HG03045 (cell line): ENCODE measurements around the gene TTC33.

Experiments used
- ATAC-seq: cut with Tn5 transposase; IDR thresholded peaks from one replicate; pipeline ENCODE4 v1.9.1; 2021; ENCODE audit warnings: mild to moderate bottlenecking, moderate library complexity; ENCODE audit not compliant: unreplicated experiment

TTC33 gene

DNA sequence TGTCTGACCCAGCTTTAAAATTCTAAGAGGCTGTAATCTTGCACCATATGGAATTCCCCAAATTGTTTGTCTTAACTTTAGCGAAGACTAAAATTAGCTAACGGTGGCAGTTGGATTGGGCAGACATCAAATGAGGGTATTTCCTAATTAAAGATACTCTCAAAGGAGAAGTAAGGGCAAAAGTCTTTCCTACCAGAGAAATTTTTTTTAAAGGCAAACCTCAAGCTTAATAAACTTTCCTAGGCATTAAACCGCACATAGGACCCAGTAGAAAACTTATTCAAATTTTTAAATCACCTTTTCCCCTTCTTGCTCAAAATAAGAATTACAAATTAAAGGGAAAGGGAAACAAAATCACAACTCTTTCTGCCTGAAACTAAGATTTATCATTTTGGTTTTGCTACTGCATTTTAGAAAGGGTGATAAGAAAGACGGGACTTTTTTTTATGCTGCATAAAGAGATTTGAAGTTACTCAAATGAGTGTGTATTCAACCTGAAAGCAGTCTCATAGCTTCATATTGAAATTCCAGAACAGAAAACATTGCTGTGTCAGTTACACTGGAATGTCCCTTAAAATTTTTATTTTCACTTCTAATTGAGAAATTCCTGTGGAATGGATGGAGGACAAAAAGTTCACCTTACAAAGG is 265.2 kb downstream of the TTC33 start:
- ATAC-seq = peak; percentile 38

DNA sequence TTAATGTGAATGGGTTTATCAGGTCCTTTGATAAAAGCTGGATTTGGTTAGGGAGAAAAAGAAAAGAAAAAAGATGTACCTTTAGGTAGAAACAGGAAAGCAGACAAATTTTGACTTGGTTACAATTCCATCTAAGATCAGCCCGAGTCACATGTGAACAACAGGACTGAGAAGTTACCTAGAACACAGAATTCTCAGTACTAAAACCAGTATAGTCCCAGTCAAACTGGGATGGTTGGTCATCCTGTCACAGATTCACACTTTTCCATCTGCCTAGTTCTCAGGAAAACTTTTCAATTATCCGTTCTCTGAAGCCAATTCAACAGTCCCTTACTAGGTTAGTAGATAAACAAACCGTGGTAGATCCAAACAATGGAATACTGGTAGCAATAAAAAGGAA is 266.3 kb downstream of the TTC33 start:
- ATAC-seq = no peak

DNA sequence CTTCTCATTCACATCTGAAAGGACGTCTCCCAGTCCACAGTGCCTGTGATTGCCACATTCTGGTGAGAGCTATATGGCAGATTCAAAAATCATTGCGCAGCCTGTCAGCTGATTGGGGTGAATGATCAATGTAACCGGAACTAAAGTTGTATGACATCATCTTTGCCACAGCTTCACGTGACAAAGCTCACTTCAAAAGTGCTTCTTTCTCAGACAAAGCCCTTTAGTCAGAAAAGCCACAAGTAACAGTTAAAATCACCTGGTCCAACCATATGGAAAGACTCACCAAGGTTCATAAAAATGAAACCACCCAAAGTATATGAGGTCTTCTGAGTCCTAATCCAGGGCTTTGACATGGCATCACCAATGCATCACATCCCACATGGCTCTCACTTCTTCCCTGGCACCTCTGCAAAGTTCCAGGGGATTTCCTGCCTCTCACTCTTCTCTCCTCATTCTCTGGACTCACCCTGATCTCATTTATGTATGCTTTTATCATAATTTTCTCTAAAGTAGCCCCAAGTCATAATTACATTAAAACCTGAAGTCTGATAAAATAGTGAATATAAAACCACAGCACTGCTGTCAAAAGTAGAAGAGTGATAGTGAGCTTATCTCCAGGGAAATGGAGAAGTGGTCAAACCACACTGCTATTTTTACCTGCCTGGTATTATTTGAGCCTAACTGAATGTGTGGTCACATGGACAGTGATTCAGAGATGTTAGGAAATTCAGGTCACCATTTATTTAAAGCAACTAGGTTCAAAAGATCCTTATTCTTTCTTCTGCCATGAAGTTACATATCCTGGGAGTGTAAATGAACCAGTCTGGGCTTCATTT is 269.1 kb downstream of the TTC33 start:
- peak; percentile 50 for ATAC-seq

DNA sequence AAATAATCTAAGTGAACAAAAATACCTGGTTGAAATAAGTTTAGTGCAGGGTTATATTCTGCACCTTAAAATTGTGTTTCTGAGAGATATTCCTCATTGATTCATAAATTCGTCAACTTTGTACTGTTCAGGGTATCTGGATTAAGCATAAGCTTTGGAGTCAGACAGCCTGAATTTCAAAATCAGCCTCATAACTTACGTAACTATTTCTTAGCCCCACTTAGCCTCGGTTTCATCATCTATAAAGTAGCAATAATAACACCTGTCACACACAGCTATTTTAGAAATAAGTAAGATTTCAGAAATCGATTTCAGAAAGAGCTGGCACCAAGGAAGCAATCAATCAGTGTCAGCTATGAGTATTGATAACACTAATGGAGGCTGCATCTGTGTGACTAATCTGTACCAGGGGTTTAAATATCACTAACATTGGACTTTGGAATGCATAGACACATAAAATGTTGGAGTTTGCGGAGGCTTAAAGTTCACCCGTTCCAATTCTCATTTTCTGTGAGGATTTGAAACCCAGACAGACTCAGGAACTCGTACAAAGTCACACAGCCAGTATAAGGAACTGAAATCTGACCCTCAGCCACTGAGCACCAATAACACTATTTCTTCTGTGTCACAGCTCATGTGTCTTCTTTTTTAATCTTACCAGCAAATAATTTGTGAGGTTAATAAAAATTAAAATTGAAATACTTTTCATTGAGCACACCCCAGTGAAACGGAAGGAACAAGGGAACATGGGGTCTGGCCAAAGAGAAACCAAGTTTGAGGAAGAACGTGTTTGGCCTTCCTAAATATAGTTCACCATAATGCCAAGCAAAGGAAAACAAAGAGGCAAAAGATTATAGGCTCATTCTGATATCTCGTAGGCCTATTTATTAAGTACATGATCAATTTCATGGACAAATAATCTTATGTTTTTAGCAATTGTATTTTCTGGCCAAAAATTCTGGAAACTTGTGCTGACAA is 270.5 kb downstream of the TTC33 start:
- peak; percentile 52 for ATAC-seq

DNA sequence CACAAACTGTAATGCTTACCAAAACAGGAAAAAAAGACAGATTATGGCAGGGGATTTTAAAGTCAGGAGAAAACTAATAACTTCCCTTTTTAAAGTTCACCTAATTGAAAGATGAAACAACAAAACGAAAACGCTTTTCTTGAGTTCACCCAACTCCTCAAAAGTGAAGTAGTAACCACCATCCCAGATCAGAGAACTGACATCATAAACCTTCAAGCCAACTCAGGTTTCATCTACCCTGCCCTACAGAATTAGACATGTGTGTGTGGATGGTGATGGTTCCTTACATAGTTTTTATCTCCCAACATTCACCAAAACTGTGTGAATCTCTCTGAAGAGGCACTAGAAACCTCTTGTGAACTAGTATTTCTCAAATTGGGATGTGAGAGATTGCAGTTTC is 271.3 kb downstream of the TTC33 start:
- peak; percentile 42 for ATAC-seq

DNA sequence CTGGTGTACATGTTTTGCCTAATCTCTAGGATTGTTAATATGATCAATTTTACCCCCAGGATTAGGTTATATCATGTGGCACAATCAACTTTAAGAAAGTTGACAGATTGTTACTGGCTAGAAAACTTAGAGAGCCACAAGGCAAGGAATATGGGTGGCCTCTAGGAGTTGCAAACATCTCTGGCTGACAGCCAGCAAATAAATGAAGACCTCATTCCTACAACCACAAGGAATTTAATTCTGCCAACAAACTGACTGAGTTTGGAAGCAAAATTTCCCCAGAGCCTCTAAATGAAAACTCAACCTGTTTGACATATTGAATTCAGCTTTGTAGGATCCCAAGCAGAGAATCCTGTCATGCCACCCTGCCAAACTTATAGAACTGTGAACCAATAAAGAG is 272.4 kb downstream of the TTC33 start:
- no peak for ATAC-seq

DNA sequence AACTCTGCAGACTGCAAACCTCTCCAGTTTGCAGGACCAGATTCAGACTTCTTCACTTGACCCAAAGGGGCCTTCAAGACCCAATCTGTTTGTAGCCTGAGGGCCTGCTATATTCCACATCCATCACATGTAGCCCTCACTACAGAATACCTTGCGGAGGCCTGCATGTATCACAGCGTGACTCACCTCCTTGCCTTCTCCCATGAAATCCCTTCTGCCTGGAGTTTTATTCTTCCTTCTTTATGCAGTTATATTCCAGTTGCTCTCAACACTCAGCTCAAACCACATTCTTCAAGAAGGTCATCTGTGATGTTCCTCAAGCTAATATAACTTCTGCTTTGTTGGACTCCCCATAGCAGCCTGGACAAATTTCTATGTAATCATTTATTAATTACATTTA is 274.5 kb downstream of the TTC33 start:
- ATAC-seq = no peak

DNA sequence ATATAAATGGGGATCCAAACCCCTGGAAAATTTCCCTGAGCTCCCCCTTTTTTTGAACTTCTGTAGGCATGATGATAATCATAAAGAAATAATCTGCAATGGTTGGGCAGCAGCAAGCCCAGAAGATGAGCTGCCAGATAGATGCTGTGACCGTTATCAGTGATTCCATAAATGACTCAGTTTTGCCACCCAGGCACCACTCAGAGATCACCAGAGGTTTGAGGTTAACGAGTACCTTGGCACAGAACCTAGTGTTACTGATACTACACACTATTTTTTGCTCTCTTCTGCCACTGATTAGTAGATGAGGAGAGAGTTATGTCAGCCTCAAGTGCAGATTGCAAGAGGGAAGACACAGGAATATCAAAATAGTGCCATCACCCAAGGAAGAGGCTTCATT is 275.4 kb downstream of the TTC33 start:
- ATAC-seq = no peak

DNA sequence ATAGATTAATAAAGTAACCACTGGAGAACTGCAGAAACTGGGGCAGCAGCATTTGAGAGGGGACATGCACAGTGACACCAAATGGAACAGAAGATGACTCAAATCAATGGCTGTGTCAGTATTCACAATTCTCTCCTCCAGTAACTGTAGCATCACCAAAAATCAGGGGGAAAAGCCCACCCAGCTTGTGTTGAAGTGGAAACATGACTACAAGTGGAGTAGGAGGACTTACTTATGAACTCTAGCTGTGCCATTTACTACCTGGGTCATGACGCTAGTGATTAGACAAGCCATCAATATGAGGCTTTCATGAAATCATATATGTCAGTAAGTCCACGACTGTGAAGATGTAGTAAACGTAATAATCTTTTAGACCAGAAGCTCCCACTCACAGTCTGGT is 275.8 kb downstream of the TTC33 start:
- ATAC-seq = no peak

DNA sequence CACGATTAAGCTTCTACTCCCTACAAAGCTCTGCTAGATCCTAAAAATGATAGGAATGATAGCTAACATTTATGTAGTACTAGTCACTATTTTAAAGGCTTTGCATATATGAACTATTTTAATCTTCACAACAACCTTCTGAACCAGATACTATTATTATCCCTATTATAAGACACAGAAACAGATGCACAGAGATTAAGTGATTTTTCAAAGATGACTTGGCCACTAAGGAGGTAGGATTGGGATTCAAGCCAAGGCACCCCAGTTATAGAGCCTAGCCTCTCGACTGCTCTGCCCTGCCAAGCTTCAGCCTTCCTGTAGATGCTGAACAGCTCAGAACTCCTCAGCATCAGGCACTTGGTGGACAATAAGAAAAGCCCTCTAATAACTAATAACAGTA is 277.0 kb downstream of the TTC33 start:
- ATAC-seq = no peak

DNA sequence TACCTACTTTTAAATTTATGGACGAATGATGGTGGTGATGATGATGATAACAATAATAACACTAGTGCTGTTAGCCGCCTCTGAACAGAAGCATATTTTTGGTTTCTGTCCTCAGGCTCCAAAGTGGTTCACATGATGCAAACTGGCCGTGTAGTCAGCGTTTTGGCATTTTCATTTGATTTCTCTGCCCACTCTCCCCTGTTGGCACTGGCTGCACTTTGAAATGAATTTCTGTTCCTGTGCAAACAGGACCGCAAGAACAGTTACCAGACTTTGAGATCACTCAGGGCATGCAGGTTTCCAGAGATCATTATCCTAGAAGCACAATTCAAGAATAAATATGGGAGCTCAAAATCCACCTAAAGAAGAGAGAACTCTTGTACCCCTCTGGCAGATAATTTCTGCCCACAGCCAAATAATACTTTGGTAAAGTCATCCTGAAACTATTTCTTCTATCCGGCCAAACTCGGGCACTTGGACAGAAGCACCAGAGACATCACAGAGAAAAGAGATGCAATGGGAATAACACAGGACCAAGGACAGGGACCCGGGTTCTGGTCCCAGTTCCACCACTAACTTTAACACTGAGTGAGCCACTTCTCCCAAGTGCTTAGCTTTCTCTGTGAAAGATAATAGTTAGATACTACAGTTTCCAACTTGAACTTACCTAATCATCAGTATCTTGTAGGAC is 277.8 kb downstream of the TTC33 start:
- no peak for ATAC-seq

DNA sequence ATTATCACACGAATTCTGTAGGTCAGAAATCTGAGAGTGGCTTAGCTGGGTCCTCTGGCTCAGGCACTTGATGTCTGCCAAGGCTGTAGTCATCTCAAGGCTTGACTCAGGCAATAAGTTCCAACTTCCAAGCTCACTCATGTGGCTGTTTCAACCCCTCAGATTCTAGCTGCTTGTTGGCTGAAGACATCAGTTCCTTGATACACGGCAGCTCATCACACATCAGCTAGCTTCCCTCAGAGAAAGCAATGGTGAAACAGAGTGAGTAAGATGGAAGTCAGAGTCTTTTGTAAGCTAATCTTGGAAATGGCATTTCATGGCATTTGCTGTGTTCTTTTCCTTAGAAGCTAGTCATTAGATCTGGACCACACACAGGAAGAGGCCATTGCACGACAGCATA is 280.2 kb downstream of the TTC33 start:
- no peak for ATAC-seq

DNA sequence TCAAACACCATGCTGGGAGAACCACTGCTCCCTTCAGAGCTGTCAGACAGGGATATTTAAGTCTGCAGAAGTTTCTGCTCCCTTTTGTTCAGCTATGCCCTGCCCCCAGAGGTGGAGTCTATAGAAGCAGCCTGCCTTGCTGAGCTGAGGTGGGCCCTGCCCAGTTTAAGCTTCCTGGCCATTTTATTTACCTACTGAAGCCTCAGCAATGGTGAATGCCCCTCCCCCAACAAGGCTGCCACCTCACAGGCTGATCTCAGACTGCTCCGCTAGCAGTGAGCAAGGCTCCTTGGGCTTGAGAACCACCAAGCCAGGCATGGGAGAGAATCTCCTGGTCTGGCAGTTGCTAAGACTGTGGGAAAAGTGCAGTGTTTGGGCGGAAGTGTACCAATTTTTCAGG is 281.5 kb downstream of the TTC33 start:
- ATAC-seq = no peak

DNA sequence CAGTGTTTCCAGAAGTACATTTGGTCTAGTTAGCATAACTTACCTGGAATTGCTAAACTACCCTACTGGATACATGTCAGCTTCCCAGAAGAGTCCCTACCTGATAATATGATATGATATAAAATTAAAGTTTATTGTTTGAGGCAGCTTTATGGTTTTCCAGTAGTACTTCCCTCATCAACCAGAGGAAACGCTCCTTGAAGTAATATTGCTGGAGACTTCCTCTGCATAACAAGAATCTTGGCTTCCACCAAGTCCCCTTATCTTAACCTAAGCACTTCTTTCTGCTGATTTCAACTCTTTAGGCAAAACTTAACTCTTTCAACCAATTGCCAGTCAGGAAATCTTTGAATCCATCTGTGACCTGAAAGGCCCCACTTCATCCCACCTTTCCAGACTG is 290.3 kb downstream of the TTC33 start:
- no peak for ATAC-seq

DNA sequence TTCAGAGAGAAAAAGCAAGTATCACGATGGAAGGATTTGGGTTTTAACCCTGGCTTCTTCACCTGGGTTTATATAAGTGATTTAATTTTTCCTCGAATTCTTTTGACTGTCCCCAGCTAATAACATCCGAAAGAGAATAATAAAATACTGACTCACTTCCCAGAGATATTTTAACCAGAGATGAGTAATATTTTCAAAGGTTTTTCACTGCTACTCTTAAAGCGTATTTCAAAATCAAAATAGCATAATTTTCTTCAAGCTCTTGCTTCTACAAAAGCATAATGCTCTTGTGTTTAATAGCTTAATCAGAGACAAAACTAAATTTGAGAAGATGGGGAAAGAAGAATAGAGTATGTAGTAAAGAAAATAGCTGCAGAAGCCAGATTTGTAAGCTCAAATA is 291.2 kb downstream of the TTC33 start:
- no peak for ATAC-seq
